ENCODE results near the gene PGD. TPM values are rescaled to one million over a fixed set of nuclear protein-coding genes. Genes with fewer than 3 reads are reported as not detected.

PGD gene
- total and polyA plus RNA-seq, 2 of the 13 experiments (the other 11 are each of a cell fraction or from before 2014, with no cell fraction given): 64.8 to 210 TPM

DNA sequence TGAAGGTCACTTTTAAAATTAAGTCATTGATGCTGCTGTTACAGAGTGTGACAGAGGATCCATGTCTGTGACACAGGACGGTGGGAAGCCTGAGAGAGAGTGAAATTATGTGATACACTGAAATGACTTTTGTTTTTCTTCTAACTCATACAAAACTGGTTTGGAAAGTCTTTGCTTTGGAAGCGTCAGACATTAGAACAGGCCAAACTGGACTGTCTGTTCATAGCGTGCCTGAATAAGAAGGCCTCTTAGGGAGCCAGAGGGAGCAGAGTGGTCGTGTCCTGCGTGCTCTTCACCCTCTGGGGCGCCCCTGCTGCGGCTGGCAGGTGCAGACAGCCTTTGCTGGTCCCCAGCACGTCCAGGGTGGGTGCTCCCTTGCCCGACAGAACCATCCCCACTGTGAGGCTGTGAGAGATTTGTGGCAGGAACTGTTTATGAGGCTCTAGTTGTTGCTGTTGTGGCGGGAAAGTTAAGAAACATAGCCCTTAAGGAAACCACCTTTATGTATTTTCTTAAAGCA is 19.7 kb upstream of the PGD start (continued):
- no peak for TF ChIP-seq DMAP1 (CRISPR knock-in tag; IDR thresholded peaks at IDR 0.05)
- no peak for TF ChIP-seq MTA3 (CRISPR knock-in tag; IDR thresholded peaks at IDR 0.05)
- no peak for TF ChIP-seq ERF (CRISPR knock-in tag; IDR thresholded peaks at IDR 0.05)
- TF ChIP-seq MTF1 (CRISPR knock-in tag; IDR thresholded peaks at IDR 0.05): no peak
- no peak for TF ChIP-seq ONECUT2 (CRISPR knock-in tag; IDR thresholded peaks at IDR 0.05)
- TF ChIP-seq PAF1 (CRISPR knock-in tag; IDR thresholded peaks at IDR 0.05): no peak
- no peak for TF ChIP-seq TEAD3 (CRISPR knock-in tag; optimal IDR thresholded peaks at IDR 0.05; ENCODE audit: borderline replicate concordance)
- TF ChIP-seq ZFP41 (CRISPR knock-in tag; IDR thresholded peaks at IDR 0.05; ENCODE audit: borderline replicate concordance): no peak
- no peak for TF ChIP-seq ZKSCAN1 (IDR thresholded peaks at IDR 0.05; ENCODE audit: low read length)
- no peak for TF ChIP-seq DMTF1 (CRISPR knock-in tag; IDR thresholded peaks at IDR 0.05)
- TF ChIP-seq HIVEP1 (CRISPR knock-in tag; IDR thresholded peaks at IDR 0.05): no peak
- no peak for TF ChIP-seq NFE2L1 (CRISPR knock-in tag; IDR thresholded peaks at IDR 0.05; ENCODE audit: borderline replicate concordance)
- TF ChIP-seq, protein P1, sequence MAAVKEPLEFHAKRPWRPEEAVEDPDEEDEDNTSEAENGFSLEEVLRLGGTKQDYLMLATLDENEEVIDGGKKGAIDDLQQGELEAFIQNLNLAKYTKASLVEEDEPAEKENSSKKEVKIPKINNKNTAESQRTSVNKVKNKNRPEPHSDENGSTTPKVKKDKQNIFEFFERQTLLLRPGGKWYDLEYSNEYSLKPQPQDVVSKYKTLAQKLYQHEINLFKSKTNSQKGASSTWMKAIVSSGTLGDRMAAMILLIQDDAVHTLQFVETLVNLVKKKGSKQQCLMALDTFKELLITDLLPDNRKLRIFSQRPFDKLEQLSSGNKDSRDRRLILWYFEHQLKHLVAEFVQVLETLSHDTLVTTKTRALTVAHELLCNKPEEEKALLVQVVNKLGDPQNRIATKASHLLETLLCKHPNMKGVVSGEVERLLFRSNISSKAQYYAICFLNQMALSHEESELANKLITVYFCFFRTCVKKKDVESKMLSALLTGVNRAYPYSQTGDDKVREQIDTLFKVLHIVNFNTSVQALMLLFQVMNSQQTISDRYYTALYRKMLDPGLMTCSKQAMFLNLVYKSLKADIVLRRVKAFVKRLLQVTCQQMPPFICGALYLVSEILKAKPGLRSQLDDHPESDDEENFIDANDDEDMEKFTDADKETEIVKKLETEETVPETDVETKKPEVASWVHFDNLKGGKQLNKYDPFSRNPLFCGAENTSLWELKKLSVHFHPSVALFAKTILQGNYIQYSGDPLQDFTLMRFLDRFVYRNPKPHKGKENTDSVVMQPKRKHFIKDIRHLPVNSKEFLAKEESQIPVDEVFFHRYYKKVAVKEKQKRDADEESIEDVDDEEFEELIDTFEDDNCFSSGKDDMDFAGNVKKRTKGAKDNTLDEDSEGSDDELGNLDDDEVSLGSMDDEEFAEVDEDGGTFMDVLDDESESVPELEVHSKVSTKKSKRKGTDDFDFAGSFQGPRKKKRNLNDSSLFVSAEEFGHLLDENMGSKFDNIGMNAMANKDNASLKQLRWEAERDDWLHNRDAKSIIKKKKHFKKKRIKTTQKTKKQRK (IDR thresholded peaks at IDR 0.05; ENCODE audit: low read length): no peak
- no peak for TF ChIP-seq ARHGAP35 (CRISPR knock-in tag; IDR thresholded peaks at IDR 0.05; ENCODE audit: borderline replicate concordance)
